Loucy (cell line): ENCODE data around the gene RPS6KA4.

Source experiments
- H2AFZ ChIP-seq: fragments of 200-600 bp; sonication (generic); 2 replicates; pipeline ENCODE4 v1.6.0; 2016; ENCODE audit warnings: antibody characterized with exemption, mild to moderate bottlenecking, low read length, moderate library complexity
- H3F3A ChIP-seq: fragments of 200-600 bp; 2 replicates; pipeline ENCODE4 v1.6.0; 2016; ENCODE audit warnings: antibody characterized with exemption, low read depth, mild to moderate bottlenecking
- H3K27me3 ChIP-seq: fragments of 200-600 bp; sonication (generic); 2 replicates; pipeline ENCODE4 v1.6.1; 2014; ENCODE audit warnings: low read length, mild to moderate bottlenecking; ENCODE audit not compliant: insufficient read depth, poor library complexity, severe bottlenecking
- H3K36me3 ChIP-seq: fragments of 200-600 bp; sonication (generic); 2 replicates; pipeline ENCODE4 v1.6.1; 2016; ENCODE audit warnings: low read length; ENCODE audit not compliant: insufficient read depth
- H3K4me1 ChIP-seq: fragments of 200-600 bp; sonication (generic); 2 replicates; pipeline ENCODE4 v1.5.1; 2014; ENCODE audit warnings: low read length, mild to moderate bottlenecking; ENCODE audit not compliant: insufficient read depth, poor library complexity, severe bottlenecking
- H3K4me2 ChIP-seq: fragments of 200-600 bp; sonication (generic); 2 replicates; pipeline ENCODE4 v1.6.0; 2014; ENCODE audit warnings: antibody characterized with exemption, low read length, low read depth, mild to moderate bottlenecking; ENCODE audit not compliant: poor library complexity, severe bottlenecking
- H3K4me3 ChIP-seq: fragments of 200-600 bp; sonication (generic); 2 replicates; pipeline ENCODE4 v1.5.1; 2014; ENCODE audit warnings: low read length, mild to moderate bottlenecking, mixed read lengths; ENCODE audit not compliant: poor library complexity, severe bottlenecking
- H3K79me2 ChIP-seq: fragments of 200-600 bp; sonication (generic); 2 replicates; pipeline ENCODE4 v1.6.1; 2014; ENCODE audit warnings: low read length; ENCODE audit not compliant: insufficient read depth
- H3K9ac ChIP-seq: fragments of 200-600 bp; sonication (generic); 2 replicates; pipeline ENCODE4 v1.6.0; 2014; ENCODE audit warnings: mild to moderate bottlenecking, low read depth, low read length, moderate library complexity; ENCODE audit not compliant: poor library complexity, severe bottlenecking
- H3K9me2 ChIP-seq: fragments of 200-600 bp; sonication (generic); replicated peaks from 2 replicates; pipeline ENCODE4 v1.6.1; 2016; ENCODE audit warnings: low read depth, low read length, mixed read lengths
- H3K9me3 ChIP-seq: fragments of 200-600 bp; sonication (generic); 2 replicates; pipeline ENCODE4 v1.6.1; 2014; ENCODE audit warnings: mild to moderate bottlenecking, antibody characterized with exemption, low read length, low read depth; ENCODE audit not compliant: insufficient read depth
- H4K20me1 ChIP-seq: fragments of 200-600 bp; sonication (generic); 2 replicates; pipeline ENCODE4 v1.6.0; 2014; ENCODE audit warnings: antibody characterized with exemption, low read length, mild to moderate bottlenecking; ENCODE audit not compliant: insufficient read depth, poor library complexity, severe bottlenecking
- EZH2phosphoT487 ChIP-seq: fragments of 200-600 bp; IDR thresholded peaks from 2 replicates; pipeline ENCODE4 v1.6.1; 2018; ENCODE audit warnings: antibody characterized with exemption, mild to moderate bottlenecking, moderate library complexity, borderline replicate concordance
- TF ChIP-seq, protein P1 (sequence below): fragments of 200-600 bp; sonication (generic); conservative IDR thresholded peaks from 2 replicates; pipeline ENCODE4 v1.5.1; 2014; ENCODE audit warnings: mild to moderate bottlenecking, antibody characterized with exemption, low read length

RPS6KA4 gene

DNA sequence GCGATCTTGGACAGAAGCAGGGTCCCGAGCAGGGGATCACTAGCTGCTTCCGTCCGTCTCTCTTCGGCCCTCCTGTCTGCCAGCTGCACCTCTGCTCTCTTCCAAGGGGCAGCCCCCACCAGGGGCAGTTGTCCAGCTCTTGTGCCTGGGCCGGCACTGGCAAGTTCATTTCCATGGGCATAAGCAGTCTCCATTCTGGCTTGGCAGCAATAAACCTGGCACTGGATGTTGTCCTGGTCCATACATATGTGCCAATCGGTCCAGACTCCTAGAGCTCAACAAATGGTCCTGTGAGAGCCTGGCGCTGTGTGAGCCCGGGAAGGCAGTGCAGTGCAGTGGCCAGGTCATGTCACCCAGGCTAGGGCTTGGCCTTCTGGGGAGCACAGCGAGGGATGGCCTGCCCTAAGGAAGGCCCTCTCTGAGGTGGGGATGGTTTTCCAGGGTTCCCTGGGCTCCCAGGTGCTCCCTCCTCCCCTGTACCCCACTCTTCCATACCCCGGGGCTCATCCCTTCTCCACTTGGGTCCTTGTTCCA lies 60.4 kb downstream of the RPS6KA4 start:
- Histone ChIP-seq H2AFZ (no peak overlapping the region), H3K27me3 (no peaks in the 10 kb centered on the region), H3K36me3 (no peaks in the 10 kb centered on the region), H3K9me2 (no peaks in the 10 kb centered on the region), H3K9ac (no peak overlapping the region), H3K4me1 (peaks cover 5% of the 10 kb centered on the region), H3K79me2 (no peaks in the 10 kb centered on the region), H3F3A (no peaks in the 10 kb centered on the region), H3K9me3 (peaks cover 2% of the 10 kb centered on the region; the same call in 1 of the 2 replicates), H3K4me2 (no peak overlapping the region), H4K20me1 (no peaks in the 10 kb centered on the region), H3K4me3 (no peak overlapping the region)
- TF ChIP-seq EZH2phosphoT487, result no peak
- TF ChIP-seq, protein P1, sequence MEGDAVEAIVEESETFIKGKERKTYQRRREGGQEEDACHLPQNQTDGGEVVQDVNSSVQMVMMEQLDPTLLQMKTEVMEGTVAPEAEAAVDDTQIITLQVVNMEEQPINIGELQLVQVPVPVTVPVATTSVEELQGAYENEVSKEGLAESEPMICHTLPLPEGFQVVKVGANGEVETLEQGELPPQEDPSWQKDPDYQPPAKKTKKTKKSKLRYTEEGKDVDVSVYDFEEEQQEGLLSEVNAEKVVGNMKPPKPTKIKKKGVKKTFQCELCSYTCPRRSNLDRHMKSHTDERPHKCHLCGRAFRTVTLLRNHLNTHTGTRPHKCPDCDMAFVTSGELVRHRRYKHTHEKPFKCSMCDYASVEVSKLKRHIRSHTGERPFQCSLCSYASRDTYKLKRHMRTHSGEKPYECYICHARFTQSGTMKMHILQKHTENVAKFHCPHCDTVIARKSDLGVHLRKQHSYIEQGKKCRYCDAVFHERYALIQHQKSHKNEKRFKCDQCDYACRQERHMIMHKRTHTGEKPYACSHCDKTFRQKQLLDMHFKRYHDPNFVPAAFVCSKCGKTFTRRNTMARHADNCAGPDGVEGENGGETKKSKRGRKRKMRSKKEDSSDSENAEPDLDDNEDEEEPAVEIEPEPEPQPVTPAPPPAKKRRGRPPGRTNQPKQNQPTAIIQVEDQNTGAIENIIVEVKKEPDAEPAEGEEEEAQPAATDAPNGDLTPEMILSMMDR, result no peak

DNA sequence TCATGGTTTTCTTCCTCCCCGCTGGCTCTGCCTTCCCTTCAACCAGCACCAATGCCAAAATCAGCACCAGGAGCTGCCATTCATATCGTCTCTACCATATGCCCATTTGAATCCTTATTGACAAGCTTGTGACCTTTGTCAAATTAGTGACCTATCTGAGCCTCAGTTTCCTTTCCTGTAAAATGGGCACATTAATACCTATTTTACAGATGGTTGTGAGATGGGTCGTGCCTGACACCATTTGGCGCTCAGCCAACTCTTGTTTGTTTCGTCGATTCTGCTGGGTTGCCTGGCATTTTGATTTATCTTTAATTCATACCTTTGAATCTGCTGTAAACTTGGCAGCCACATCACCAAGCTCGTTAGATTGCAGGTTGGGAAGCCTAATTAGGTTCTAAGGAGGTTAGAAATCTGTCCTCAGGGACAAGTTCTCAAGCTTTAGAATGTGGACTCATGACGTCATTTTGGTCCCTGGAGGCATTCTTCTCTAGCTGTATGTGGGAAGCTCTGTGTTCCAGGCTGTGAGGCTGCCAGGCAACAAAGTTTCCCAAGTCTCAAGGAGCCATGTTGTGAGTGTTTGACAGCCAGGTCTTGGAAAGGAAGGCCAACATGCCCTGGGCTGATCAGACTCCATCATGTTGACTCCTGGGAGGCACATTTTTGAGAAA lies 61.0 kb downstream of the RPS6KA4 start:
- Histone ChIP-seq H3K4me1 (peaks cover 4% of the 10 kb centered on the region), H3K4me2 (no peak overlapping the region), H3K9me3 (peaks cover 2% of the 10 kb centered on the region; the same call in 1 of the 2 replicates), H4K20me1 (no peaks in the 10 kb centered on the region), H3K4me3 (no peak overlapping the region), H3K36me3 (no peaks in the 10 kb centered on the region), H3K9me2 (no peaks in the 10 kb centered on the region), H3F3A (no peaks in the 10 kb centered on the region), H3K9ac (no peak overlapping the region), H3K79me2 (no peaks in the 10 kb centered on the region), H3K27me3 (no peaks in the 10 kb centered on the region), H2AFZ (no peak overlapping the region)
- TF ChIP-seq, protein P1, result no peak
- no peak for TF ChIP-seq EZH2phosphoT487
